ENCODE results near the gene UPF3B.
A peak's percentile ranks its signal among the peaks of the same experiment; 100 is the strongest.
"Not testable (repeated sequence)": the region's sequence is repeated elsewhere in the genome, so short reads cannot be mapped to it uniquely, and the experiment has no call there.

UPF3B gene

GRCh38 chrX:119824221-119824620, 28.5 kb downstream of the UPF3B start:
- not testable (repeated sequence) for DNase-seq

GRCh38 chrX:119821703-119822102, 31.1 kb downstream of the UPF3B start:
- DNase-seq: not testable (repeated sequence)

GRCh38 chrX:119817130-119817690, 35.6 kb downstream of the UPF3B start:
- no peak for DNase-seq

GRCh38 chrX:119816300-119816699, 36.5 kb downstream of the UPF3B start:
- no peak for DNase-seq

GRCh38 chrX:119809185-119809666, 43.5 kb downstream of the UPF3B start:
- no peak for DNase-seq

- DNase-seq: not testable (repeated sequence)
These were observed 44.3 kb downstream of the UPF3B start for GRCh38 chrX:119808461-119808860.

GRCh38 chrX:119802546-119802945, 50.2 kb downstream of the UPF3B start:
- DNase-seq: no peak

- no peak for DNase-seq
These were observed 51.2 kb downstream of the UPF3B start for GRCh38 chrX:119801253-119802221.

GRCh38 chrX:119791437-119792231, 61.1 kb downstream of the UPF3B start, which contains the start of gene RPL39:
TSS of gene RPL39 (minus strand) at chrX:119791630. CDS start at chrX:119791576, 54 bp downstream.
- peak; percentile 74 for DNase-seq

GRCh38 chrX:119790977-119791436, 61.8 kb downstream of the UPF3B start:
- DNase-seq: no peak

GRCh38 chrX:119784747-119785446, 67.9 kb downstream of the UPF3B start:
- DNase-seq: no peak

All from COR-L47 (cell line).